ENCODE measurements around the gene ANKRD63. TPM values are rescaled to one million over a fixed set of nuclear protein-coding genes. Genes with fewer than 3 reads are reported as not detected.

ANKRD63 gene
- total RNA-seq, 1 donor from 2014 or later, result 2.4 TPM

DNA sequence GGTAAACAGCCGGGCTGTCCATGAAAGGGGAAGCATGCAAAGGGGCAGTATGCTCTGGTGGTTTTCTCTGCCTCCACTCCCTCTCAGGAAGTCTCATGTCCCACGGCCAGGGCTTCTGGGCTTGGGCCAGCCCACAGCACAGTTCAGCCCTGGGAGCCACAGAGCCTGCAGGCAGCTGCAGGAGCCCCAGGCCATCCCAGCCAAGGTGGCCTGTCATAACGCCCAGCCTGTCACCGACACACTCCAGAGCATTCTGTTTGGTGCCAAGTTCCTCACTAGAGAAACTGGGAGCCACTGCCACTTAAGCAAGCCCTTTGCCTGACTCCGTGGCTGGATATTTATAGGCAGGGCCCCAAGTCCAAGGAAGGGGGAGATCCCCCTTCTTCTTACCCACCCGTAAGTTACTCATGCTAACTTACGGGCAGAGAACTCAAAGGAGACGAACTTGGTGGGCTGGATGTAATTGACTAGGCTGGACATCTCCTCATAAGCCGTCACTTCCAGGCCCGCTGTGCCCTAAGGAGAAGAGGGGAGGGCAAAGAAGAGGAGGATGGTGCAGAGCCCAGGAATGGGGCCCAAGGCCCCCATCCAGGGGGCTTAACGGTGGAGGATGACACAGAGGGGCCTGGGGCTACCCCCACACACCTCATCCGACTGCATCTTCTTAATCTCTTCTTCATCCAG, 13.2 kb upstream of the ANKRD63 start:
- DNase-seq, result peak; percentile 49

- DNase-seq, result no peak
Observed at GRCh38 chr15:40295297-40295696, 12.4 kb upstream of the ANKRD63 start.

GRCh38 chr15:40293905-40294895, 11.3 kb upstream of the ANKRD63 start:
- DNase-seq, result no peak

- DNase-seq, result no peak
Observed at GRCh38 chr15:40293006-40293405, 10.1 kb upstream of the ANKRD63 start.

DNA sequence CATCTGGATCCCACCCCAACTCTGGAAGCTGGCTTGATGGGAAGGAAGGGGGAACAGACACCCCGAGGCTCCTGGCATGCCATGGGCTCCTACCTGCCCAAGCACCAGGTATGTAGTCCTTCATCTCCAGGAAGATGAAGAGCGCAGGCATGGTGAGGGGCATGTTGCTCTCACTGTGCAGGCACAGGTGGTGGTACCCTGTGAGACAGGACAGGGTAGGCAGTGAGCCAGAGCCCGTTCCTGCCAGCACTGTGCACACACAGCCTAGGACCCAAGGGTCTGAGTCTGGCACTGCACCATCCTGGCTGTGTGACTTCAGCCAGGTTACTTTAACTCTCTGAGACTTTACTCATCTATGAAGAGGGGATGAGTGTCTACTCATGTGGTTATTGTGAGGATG, 9.4 kb upstream of the ANKRD63 start:
- no peak for DNase-seq

- peak; percentile 74 for DNase-seq
Observed at GRCh38 chr15:40290918-40291574, 8.2 kb upstream of the ANKRD63 start.

GRCh38 chr15:40290545-40290917, 7.7 kb upstream of the ANKRD63 start:
- DNase-seq, result no peak

DNA sequence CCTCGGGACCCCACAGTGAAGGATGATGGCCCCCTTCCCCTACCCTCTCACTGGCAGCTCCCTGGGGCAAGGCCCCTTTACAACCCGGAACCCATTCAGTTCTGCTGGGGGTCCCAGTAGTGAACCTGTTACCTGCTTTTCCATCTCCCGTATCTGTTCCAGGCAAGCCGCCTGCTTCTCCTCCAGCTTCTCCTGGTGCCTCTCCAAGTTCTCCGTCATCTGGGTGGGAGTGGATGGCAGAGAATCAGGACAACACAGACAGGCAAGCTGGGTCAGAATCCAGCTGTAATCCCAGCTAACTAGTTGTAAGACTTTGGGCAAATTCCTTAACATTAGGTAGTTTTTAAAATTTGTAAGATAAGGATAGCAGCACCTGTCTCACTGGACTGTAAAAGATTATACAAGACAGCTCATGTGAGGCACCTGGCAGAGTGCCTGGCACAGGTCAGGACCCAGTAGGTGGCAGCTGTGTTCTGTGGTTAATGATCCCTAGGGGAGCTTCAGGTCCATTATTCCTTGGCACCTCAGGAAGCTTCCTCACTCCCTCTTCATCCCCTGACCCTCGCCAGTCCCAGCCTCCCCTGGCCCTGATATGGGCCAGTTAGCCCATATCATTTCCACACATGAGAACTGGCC, 6.4 kb upstream of the ANKRD63 start:
- DNase-seq, result no peak

- DNase-seq, result no peak
Observed at GRCh38 chr15:40287968-40288367, 5.1 kb upstream of the ANKRD63 start.

DNA sequence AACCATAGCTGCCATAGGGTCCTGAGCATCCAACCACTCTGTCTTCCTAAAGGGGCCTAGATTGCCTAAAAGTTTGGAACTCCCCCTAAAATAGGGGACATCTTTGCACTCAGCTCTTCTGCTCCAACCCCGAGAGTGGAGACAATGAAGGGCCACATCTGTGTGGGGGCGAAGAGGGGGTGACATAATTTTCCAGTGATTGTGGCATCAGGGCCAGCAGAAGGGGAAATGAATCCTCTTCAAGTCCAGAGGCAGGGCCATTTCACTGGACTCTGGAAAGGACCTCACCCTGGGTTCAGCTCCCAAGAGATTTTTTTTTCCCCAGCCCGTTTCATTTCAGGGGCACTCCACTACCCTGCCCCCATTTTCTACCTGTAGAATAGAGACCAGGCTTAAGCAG, 4.6 kb upstream of the ANKRD63 start:
- no peak for DNase-seq

GRCh38 chr15:40286794-40287193, 3.9 kb upstream of the ANKRD63 start:
- DNase-seq, result no peak

DNA sequence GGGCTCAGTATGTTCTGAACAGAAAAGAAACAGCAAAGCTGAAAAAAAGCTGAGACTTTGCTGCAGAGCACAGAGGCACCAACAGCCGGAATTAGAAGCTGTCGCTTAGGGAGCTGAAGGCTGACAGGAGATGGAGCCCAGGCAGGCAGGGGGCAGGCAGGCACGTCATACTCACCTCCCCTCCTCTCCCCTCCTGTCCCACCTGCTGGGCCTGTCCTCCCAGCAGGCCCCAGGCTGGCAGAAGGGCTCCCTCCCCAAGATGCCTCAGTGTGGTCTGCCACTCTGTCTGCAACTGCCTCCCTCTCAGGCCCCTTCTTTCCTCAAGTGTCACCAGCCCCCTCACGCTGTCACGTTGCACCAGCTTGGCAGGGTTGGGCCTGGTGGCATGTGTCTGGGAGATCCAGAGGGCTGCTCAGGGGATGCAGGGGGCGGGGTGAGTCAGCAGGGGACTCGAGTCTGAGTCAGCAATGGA, 3.2 kb upstream of the ANKRD63 start:
- DNase-seq, result peak; percentile 33

GRCh38 chr15:40285554-40286011, 2.7 kb upstream of the ANKRD63 start:
- no peak for DNase-seq

DNA sequence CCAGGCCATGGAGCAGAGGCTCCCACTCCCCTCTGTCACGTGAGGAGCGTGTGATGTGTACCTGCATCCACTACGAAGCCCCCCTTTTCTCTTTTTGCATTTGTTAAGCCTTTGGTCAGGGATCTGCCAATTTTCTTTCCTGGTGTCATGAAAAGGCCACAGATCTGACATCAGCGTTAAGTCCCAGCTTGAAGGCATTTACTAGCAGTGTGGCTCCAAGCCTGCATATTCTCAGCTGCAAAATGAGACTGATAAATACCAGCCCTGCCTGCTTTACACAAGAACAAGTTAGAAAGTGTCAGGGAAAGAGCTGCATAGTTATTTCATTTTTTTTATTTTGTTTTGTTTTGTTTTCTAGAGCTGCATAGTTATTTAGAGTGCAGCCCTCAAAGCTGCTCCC, 2.3 kb upstream of the ANKRD63 start:
- DNase-seq, result peak; percentile 64

DNA sequence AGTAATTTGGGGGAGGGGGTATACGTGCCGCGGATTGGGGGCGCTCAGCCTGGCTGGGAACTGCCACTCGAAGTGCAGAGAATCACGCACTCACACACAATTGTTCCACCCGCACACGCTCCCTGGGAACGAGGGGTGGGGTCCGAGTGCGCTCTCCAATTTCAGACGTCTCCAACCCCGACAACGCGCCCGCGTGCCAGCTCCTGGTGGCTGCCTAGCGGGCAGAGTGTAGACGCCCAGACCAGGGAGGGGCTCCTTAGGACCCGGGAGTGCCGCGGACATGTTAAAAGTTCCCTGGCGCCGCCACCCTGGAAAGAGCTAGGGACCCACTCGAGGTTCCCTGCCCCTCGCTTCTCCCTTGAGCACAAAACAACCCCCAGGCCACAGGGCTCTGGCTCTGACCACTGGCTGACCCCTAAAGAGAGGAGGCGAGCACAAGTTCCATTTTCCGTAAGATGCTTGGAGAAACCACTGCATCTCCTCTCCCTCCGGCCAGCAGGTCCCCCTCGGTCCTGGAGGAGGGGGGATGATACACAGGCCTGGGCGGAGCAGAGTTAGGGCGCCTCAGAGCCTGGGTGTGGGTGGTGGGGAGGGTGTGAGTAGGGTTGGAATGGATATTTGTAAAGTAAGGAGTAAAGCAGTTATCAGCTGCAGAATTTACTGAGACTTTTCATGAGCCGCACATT, 894 bp upstream of the ANKRD63 start:
- DNase-seq, result no peak

DNA sequence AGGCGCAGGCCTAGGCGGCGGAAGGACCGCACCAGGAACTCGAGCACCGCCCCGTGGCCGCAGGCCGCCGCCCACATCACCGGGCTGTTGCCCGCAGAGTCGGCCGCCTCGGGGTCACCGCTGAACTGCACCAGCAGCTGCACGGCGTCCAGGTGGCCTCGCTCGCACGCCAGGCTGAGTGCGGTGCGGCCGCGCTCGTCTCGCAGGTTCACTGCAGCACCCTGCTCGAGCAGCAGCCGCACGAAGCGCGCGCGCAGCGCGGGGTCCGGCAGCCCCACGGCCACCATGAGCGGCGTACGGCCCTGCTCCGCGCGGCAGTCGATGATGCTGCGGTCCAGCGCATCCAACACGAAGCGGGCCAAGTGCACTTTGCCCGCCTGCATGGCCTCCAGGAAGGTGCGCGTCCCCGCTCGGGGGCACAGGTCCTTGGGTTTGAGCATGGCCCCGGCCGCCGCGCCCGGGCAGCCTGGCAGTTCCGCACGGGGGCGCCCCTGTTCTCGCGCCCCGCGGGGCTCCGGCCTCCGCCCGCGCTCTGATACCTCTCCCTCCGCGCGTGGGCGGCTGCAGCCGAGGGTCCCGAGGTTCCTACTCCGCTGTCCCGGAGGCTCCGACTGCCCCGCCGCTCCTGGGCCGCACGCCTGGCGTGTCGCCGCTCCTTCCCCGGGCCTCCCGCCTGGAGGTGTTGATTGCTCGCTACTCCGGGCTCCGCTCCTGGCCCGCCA, 556 bp downstream of the ANKRD63 start:
- no peak for DNase-seq

GRCh38 chr15:40281801-40282146, 1.1 kb downstream of the ANKRD63 start:
- DNase-seq, result no peak

DNA sequence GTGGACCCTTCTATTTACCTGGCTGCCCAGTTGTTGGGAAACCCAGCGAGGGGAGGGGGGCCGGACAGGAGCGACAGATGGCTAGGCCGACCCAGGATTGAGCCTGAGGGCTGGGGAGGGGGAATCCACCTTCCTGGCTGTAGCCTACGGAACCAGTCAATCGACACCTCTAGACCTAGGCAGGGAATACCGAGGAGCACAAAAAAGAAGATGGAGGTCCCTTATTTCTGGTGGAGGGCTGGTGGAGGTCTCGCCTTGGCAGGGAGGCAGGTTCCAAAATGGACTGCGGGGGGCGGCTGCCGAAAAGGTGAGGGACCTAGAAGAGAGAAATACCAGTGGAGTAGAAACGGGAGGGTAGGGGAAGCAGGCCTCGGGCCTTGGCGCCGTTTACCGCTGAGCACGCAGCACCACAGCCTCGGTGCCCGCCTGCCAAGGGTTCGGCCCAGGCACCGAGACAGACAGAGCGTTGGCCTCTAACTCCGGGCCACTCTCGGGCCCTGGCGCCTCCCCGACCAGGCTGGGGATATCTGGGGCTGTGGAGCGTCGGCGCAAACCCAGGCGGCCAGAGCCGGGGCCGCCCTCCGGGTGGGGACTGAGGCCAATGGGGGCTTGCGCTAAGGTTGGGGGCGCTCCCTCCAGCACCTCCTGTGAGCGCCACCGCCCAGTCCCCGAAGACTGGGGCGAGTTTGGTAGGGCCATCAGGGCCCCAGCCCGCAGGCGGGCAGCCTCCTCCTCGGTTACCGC, 1.6 kb downstream of the ANKRD63 start:
- no peak for DNase-seq

- no peak for DNase-seq
Observed at GRCh38 chr15:40280260-40281056, 2.4 kb downstream of the ANKRD63 start.

Measured in tongue (tissue), 2 donors.